Activated T-cell treated with anti-CD3 and anti-CD28 coated beads for 1 hour (primary cell): ENCODE results near the gene PLXNA4.
"Not testable (repeated sequence)": the region's sequence is repeated elsewhere in the genome, so short reads cannot be mapped to it uniquely, and the experiment has no call there.

ENCODE experiments used
- DNase-seq: peaks from one replicate; pipeline ENCODE4 v3.0.0-alpha.2; 2020; ENCODE audit warnings: low read depth

The PLXNA4 gene

GRCh38 chr7:132414857-132415256 lies 161.4 kb downstream of the PLXNA4 start:
- DNase-seq = no peak

DNA sequence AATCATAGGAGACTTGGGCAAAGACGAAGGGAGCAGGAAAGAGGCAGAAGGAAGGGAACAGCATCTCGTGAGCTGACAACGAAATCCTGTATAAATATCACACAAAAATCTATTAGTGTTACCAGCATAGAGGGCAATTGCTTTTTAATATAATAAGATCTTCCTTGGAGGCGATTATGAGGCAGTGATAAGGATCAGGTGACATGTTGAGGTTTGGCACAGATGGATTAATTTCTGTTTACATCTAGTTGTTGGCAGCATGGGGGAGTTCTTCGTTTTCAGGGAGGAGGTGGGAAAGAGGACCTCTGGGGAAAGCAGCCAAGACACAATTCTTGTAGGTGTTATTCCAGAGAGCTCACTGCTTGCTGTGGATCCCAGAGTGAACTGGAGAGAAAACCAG lies 163.8 kb downstream of the PLXNA4 start:
- DNase-seq = no peak

GRCh38 chr7:132410861-132411541 lies 165.3 kb downstream of the PLXNA4 start:
- DNase-seq = no peak

DNA sequence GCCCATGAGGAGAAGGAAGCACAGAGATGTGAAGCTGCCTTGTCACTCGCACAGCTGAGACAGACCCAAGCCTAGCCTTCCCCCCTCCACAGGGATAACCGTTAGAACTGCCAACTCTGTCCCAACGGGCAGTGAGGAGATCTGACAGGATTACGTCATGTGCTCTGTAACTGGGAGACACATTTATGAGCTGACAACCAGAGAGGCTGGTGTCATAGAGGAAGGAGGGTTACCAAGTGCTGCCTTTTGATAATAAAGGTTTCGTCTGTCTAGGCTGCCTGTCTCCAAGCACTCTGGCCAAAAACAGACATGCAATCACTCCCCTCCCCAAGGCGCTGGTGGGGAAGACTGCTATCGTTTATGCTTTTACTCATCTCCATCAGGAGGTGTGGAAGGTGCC lies 165.9 kb downstream of the PLXNA4 start:
- DNase-seq = no peak

DNA sequence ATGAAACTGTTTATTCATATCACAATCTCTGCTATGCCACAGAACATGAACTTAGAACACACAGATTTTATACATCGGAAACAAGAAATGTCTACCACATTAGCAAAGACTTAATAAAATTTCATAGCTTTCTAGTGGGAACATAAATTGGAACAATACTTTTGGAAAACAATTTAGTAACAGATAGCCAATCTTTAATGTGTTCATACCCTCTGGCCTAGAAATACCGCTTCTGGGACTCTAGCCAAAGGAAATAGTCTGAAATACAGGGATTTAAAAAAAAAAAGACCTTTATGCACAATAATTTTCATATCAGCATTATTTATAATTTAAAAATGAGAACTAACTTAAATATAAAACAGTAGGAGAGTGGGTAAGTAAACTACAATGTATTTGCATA lies 168.5 kb downstream of the PLXNA4 start:
- DNase-seq = no peak

DNA sequence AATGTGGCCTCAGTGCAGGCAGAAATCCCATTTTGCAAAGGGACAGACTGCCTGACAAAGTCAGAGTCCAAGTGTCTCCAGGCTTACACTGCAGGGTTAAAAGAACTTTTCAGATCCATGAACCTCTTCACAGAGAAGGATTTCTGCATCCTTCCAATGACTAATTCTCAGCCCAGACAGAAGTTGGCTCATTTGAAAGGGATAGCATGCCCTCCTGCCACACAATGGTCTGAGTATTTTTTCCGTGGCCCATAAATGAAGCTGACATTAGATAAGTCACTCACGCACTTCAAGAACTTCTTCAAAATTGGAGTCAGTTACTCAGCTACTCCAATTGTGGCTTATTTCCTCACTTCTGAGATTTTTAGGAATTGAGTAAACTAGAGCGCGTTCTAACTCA lies 170.2 kb downstream of the PLXNA4 start:
- DNase-seq = no peak

DNA sequence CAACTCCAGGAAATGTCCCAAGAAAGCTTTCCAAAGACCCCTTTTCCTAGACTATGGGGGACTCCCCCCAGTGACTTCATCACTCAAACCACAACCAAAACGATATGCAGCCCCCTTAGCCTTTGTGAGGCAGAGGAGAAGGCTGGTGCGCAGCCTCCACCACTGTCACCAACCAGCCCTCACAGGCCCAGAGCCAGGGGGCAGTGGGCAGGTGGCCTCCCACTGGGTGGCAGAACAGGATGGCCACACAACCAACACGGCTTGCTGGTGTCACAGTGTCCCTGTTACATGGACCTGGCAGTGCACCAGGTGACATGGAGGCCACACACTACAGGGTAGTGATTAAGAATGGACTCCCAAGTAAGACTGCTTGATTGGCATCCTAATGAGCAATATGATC lies 172.0 kb downstream of the PLXNA4 start:
- DNase-seq = no peak

DNA sequence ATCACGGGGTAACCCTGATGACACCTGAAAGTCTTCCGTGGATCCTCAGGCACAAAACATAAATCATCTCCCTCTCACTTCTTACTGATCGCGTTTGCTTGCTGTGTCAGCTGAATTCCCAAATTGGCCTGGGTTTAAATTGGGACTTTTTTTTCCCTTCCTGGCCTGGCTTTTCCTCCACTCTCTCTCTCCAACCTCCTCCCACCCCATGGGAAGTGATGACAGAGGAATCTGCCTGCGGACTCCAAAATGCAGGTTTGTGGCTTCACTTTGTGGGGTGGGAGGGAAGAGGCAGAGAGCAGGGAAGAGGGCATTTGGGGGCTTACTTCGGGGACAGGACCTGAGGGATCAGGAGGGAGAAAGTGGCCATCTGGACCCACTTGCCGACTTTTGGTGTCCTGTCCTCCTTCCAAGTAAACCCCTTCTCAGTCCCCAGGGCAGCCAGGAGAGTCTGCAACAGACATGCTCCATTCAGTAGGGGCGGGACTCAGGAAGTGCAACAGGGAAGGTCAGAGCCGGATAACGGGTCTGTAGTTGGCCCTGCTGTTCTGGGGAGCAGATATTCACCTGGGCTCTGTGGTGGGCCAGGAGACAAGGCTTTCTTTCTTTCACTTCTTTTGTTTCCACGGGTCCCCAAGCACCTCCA lies 172.7 kb downstream of the PLXNA4 start:
- no peak for DNase-seq

DNA sequence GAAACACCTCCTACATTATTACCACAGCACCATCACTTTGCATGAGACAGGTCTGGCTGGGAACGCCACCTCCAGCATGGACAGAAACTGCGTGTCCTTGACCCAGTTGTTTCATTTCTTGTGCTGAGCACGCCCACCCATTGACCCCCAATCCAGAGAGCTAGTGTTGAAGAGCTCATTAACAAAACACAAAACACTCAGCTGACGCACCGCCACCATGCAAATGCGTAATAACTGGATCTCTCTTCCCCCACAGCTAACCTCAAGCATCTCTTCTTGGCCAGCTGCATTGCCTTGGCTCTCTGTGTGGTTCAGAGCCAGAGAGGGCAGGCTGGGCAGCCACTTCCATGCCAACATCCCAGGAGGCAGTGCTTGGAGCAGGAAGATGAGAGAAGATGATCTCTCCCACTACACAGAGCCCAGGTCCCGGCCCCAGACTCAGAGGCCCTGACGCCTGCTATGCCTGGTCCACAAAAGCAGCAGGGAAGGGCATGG lies 173.5 kb downstream of the PLXNA4 start:
- no peak for DNase-seq

DNA sequence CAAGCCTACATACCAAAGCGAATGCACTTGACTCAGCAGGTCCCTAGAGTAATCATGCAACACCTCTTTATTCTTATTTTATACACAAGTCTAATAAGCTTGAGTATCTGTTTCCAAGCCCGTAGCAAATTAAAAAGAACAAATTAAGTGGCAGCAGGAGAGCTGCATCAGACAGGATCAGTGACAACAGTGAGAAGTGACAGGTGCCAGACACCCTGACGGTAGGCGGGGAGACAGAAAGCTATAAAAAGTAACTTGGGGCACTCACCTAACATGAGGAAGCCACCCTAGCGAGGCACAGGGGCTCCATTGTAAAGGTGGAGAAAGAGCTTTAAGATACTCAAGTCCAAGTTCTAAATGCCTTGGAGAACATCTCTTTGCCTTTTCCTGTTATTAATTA lies 174.2 kb downstream of the PLXNA4 start:
- DNase-seq = no peak

- DNase-seq = no peak
Observed at GRCh38 chr7:132400561-132401142, 175.6 kb downstream of the PLXNA4 start.

DNA sequence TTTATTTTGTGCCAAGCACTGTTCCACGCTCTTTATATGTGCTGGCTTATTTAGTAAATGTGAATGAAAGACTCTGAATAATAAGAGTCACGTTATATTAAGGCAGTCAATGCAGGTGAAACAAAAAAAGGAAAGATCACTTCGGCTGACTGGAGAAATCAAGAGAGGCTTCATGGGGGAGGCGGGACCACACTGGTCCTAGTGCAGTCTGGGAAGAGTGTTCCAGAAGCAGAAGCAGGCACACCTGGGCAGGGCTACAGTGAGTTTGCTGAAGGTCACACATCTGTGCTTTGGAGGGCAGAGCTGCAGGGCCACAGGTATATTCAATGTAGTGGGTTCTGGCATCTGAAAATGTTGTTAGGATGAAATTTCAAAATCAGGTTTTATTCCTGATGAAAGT lies 176.9 kb downstream of the PLXNA4 start:
- no peak for DNase-seq

GRCh38 chr7:132398253-132398925 lies 177.9 kb downstream of the PLXNA4 start:
- DNase-seq = no peak

DNA sequence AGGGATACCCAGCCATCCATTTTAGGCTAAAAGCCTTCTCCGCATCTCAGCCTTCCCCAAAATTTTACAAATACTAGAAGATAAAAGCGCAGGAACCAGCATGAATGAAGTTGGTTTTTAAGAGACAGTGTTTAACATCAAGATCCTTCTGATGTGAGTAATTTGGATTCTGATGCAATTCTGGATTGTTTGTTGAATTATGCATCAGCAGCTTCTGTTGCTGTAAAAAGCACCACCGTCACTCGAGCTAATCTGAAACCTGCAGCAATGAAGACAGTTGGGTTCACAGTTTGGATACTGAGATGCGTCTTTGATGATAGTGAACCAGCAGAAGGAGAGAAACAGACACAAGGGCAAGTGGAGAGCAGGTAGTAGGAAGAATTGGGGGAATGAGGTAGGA lies 179.2 kb downstream of the PLXNA4 start:
- no peak for DNase-seq

DNA sequence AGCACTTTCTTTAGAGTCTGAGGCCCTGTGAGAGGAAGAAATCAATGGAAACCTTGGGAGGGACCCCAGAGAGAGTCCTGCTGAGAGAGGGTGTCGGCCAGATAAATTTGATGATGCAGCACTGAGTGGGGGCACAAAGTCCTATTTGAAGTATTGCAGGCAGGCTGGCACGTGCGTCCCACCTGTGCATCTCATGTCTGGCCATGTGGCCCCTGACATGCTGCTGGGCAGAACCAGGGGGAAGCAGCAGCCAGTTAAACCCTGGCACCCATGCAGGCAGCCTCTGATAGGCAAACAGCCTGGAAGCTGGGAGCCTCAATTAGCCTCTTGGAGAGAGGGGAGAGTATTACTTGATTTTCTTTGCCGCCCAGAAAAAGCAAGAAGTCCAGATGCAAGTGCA lies 180.9 kb downstream of the PLXNA4 start:
- no peak for DNase-seq

DNA sequence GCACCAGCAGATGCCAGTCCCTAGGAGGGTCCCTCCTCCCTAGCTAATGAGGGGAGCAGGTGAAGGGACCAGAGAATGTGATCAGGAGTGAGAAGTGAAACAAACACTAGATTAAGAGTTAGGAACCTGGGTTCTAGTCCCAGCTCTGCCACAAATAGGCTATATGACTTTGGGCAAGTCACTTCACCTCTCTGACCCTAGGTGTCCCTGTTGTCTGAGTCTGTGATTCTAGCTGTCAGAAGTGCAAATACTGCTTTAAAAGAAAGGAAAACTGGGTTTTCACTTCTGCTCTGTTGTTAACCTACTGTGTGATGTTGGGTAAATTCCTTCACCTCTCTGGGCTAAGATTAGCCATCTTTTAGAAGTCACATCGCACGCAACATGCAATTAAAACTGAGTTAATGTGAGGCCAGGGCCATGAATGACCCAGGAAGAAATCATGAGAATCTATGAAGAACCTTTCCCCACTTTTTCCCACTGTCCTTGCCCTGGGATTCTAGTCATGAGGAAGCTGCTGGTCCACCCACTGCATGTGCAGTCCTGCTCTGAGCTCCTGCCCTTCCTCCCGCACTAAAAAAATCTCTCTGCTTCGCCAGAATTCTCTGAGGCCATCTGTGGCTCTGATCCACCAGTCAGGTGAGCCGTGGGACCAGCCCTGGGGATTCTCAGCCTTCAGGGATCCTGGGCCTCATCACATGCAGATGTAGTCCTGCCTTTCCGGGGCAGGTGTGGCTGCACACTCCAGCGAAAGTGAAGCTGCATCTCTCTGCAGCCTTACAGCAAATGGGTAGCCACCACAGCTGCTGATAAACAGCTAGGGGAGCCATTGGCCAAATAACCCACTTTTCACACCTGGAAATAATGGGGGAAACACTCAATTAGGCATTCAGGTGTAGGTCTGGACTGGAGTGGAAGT lies 181.7 kb downstream of the PLXNA4 start:
- DNase-seq = no peak

DNA sequence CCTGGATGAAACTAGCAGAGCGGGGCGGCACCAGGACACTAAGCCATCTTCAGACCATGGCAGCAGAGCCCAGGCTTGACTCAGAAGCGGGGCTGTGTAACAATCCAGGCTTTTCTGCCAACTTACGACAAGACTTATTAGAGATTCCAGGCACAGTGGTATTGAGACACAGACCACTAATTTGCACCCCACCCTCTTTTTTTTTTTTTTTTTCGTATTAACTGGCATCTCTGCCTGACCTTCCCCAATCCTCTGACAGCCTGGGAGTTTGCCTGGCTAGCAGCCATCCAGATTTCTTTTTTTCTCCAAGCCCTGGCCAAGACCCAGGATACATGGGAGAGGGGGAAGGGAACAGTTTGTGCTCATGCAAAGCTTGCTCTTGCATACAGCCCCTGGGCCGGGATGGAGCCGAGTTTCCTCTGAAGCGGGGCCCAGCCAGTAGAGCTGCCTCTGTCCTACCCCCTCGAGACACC lies 182.4 kb downstream of the PLXNA4 start:
- DNase-seq = no peak

DNA sequence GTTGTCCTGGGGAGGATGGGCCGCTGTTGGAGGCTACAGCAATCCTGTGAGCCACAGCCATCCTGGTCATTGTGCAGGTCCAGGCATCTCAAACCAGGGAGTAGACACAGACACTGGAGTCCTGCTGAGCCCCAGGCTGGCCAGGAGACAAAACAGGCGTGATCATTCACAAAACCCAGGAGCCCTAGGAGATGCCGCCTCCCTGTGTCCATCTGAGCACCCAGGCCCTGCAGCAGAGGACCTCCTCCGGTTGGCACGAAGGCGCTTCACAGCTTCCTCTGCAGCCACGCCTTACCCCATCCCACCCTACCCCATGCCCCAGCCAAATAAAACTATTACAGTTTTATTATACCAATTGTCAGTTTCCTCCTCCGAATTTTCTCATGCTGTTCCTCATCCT lies 183.6 kb downstream of the PLXNA4 start:
- DNase-seq = no peak

DNA sequence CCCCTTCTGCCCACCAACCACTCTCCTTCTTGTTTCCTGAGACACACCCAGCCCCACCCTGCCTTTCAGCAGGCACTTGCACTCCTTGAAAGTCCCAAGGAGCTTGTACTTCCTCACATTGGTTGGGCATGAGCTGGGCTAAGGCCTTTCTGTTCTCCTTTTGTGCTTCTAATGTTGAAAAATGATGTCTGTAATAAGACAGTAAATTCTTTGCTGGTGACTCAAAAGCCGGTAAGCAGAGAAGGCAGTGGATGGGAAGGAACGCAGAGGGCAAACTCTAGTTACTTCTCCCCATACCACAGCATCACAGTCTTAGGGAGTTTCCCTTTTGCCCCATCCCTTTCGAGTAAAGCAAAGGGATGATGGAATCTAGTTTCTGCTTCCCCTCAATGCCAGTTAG lies 185.6 kb downstream of the PLXNA4 start:
- no peak for DNase-seq

DNA sequence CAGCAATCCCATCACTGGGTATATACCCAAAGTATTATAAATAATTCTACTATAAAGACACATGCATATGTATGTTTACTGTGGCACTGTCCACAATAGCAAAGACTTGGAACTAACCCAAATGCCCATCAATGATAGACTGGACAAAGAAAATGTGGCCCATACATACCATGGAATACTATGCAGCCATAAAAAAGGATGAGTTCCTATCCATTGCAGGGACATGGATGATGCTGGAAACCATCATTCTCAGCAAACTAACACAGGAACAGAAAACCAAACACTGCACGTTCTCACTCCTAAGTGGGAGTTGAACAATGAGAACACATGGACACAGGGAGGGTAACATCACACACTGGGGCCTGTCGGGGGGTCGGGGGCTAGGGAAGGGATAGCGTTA lies 186.2 kb downstream of the PLXNA4 start:
- DNase-seq = not testable (repeated sequence)

- no peak for DNase-seq
Observed at GRCh38 chr7:132388688-132389087, 187.6 kb downstream of the PLXNA4 start.

DNA sequence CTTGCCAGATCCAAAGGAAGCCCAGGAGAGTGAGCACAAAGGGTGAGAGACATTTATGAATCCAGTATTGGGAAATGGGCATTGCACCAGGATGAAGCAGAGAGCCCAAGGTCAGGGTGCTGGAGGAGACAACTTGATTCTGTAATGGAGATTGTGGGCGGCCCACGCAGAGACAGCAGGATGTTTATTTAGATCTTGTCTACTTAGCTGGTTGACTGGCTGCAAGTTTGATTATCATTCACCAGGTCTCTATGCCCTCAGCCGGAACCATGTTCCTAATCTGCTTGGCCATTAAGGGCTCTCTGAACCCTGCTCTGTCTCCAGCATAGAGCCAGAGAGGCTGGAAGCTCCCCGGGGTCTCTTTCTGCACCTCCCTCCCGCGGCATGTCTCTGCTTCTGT lies 188.7 kb downstream of the PLXNA4 start:
- DNase-seq = no peak
